Right lobe of liver (tissue), 6 donors: Measurements from ENCODE around the gene EYA2. TPM values are rescaled to one million over a fixed set of nuclear protein-coding genes. Genes with fewer than 3 reads are reported as not detected.

Experiments
- ATAC-seq, 4 donors: fragments of 200-7000 bp; cut with Tn5 transposase; one replicate each; pipeline ENCODE4 v1.9.1; 2020; ENCODE audit warnings: mild to moderate bottlenecking in 4 of 4, moderate library complexity in 4 of 4
- DNase-seq, 3 donors: peaks; one replicate each; pipeline ENCODE4 v3.0.0-alpha.2; 2020
- H3K27ac ChIP-seq, 3 donors: fragments of 200-600 bp; one replicate each; pipeline ENCODE4 v1.8.0; 2022
- H3K27me3 ChIP-seq, 2 donors: fragments of 200-600 bp; one replicate each; pipeline ENCODE4 v1.8.0; 2022
- H3K36me3 ChIP-seq, 4 donors: fragments of 200-600 bp; sonication (generic) in 1 of 4; one replicate each; pipeline versions ENCODE4 v1.5.1 to v1.8.0; 2017 to 2022; ENCODE audit warnings: control low read depth in 1 of 4
- H3K4me1 ChIP-seq, 4 donors: fragments of 200-600 bp; sonication (generic) in 1 of 4; one replicate each; pipeline versions ENCODE4 v1.5.1 to v1.8.0; 2017 to 2022; ENCODE audit warnings: control low read depth in 1 of 4
- H3K4me3 ChIP-seq, 3 donors: fragments of 200-600 bp; one replicate each; pipeline ENCODE4 v1.8.0; 2022
- H3K9me3 ChIP-seq, 4 donors: fragments of 200-600 bp; sonication (generic) in 1 of 4; one replicate each; pipeline versions ENCODE4 v1.5.1 to v1.8.0; 2017 to 2022; ENCODE audit warnings: control low read depth in 1 of 4
- CTCF ChIP-seq, 4 donors: fragments of 200-600 bp in 3 of 4; fragments of 450-650 bp in 1 of 4; IDR thresholded peaks; one replicate each; pipeline versions ENCODE4 v1.5.1 to v1.8.0; 2016 to 2022; ENCODE audit warnings: antibody characterized with exemption in 4 of 4, mild to moderate bottlenecking in 2 of 4
- POLR2A ChIP-seq: fragments of 450-650 bp; IDR thresholded peaks from one replicate; pipeline ENCODE4 v1.6.1; 2017; ENCODE audit warnings: antibody characterized with exemption, mild to moderate bottlenecking
- WGBS: methylation state at CpG from one replicate; pipeline ENCODE4 v1.1.6; 2018; ENCODE audit warnings: low coverage, low lambda C conversion rate; ENCODE audit not compliant: insufficient coverage; ENCODE audit errors: missing lambda C conversion rate; 5-methylcytosine and 5-hydroxymethylcytosine counted together
- intact Hi-C, 2 donors: fragments of 100-400 bp; cut with DNase I; formaldehyde crosslinking; loops; one replicate each; pipeline versions ENCODE4 v1.11.2 to v1.14.1; 2022
- total RNA-seq, 6 experiments: library from RNA; depleted of rRNA in 2 of 6; stranded (reverse); fragments of >200 nt in 2 of 6; fragmentation: NEBNext Ultra II Directional in 3 of 6; extraction: Animal tissue kit (Norgen Biotek cat#: 25700) in 3 of 6; gene quantifications; one replicate each; pipeline versions ENCODE4 v1.1.0 to v1.2.4, GENCODE V29; 2016 to 2023
- donor health status: DM: no; HTN: yes; CAD: no.
- donor health status: DM: no; HTN: no; CAD: no.
- donor health status: DM: no; HTN: no; CAD: no.
- donor health status: DM: no; HTN: yes; CAD: no.
- donor health status: DM: no; HTN: yes; CAD: no.

EYA2 gene
- total RNA-seq, 6 experiments from 2014 or later, result 0.12 to 3.0 (median 0.49) TPM

DNA sequence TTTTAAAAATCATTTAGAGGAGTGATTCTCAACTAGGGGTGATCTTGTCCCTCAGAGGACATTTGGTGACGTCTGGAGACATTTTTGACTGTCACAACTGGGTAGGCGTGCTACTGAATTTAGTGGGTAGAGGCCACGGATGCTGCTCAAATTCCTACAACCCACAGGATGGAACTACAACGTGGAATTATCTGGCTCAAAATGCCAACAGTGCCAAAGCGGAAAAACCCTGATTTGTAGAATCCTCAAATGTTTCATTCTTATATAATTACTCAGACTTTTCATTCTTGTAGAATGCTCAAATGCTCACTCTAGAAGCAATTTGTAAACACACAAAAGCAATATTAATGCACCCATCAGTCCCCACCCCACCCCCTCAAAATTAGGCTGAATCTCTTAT lies 232.1 kb downstream of the EYA2 start:
- Histone ChIP-seq H3K9me3 (no peaks in the 10 kb centered on the region), H3K4me3 (no peak overlapping the region), H3K36me3 (no peaks in the 10 kb centered on the region), H3K4me1 (no peaks in the 10 kb centered on the region), H3K27ac (no peak overlapping the region), H3K27me3 (no peaks in the 10 kb centered on the region)
- DNase-seq, result no peak
- TF ChIP-seq CTCF (IDR thresholded peaks at IDR 0.05) (no peak), POLR2A (no peak)
- intact Hi-C loops, result no loop called here
- ATAC-seq, result no peak
- 67% methylated on average over 5 of the region's 5 CpGs for WGBS

- TF ChIP-seq CTCF (IDR thresholded peaks at IDR 0.05) (no peak), POLR2A (no peak)
- ATAC-seq, result no peak
- no peak overlapping the region for H3K4me3 ChIP-seq
These were observed 232.9 kb downstream of the EYA2 start for GRCh38 chr20:47127546-47127945.

GRCh38 chr20:47127999-47128398 lies 233.4 kb downstream of the EYA2 start:
- no peak overlapping the region for H3K4me3 ChIP-seq
- DNase-seq (no peak), ATAC-seq (no peak)
- intact Hi-C loops, result no loop called here
- no peak overlapping the region for H3K27ac ChIP-seq
- WGBS, result 35% methylated on average over 6 of the region's 6 CpGs
- no peaks in the 10 kb centered on the region for H3K9me3 ChIP-seq
- TF ChIP-seq POLR2A, result no peak
- TF ChIP-seq CTCF (IDR thresholded peaks at IDR 0.05), result no peak
- no peaks in the 10 kb centered on the region for H3K27me3 ChIP-seq
- no peaks in the 10 kb centered on the region for H3K4me1 ChIP-seq
- no peaks in the 10 kb centered on the region for H3K36me3 ChIP-seq

More at GRCh38 chr20:47127546-47127945, 232.9 kb downstream of the EYA2 start:
- no peaks in the 10 kb centered on the region for H3K36me3 ChIP-seq
- no peaks in the 10 kb centered on the region for H3K4me1 ChIP-seq
- no peaks in the 10 kb centered on the region for H3K9me3 ChIP-seq
- intact Hi-C loops, result no loop called here
- no peak overlapping the region for H3K27ac ChIP-seq
- H3K27me3 ChIP-seq, result no peaks in the 10 kb centered on the region
- 80% methylated on average over 3 of the region's 5 CpGs for WGBS
- DNase-seq, result no peak

GRCh38 chr20:47129306-47129705 lies 234.7 kb downstream of the EYA2 start:
- Histone ChIP-seq H3K4me3 (no peak overlapping the region), H3K27ac (no peak overlapping the region), H3K36me3 (no peaks in the 10 kb centered on the region), H3K4me1 (no peaks in the 10 kb centered on the region), H3K9me3 (no peaks in the 10 kb centered on the region), H3K27me3 (no peaks in the 10 kb centered on the region)
- WGBS, result 71% methylated on average over 1 of the region's 1 CpG
- intact Hi-C loops, result no loop called here
- ATAC-seq (no peak), DNase-seq (no peak)
- no peak for TF ChIP-seq CTCF (IDR thresholded peaks at IDR 0.05)
- no peak for TF ChIP-seq POLR2A
